Stimulated activated naive CD8-positive, alpha-beta T cell treated with anti-CD3 and anti-CD28 coated beads, Interleukin-15, amount 100 ng/mL, for 72 hours (primary cell): Measurements from ENCODE around the gene ATP6V1D.
"Not testable (repeated sequence)": the region's sequence is repeated elsewhere in the genome, so short reads cannot be mapped to it uniquely, and the experiment has no call there.

Experiments used
- ATAC-seq: fragments of 150-1000 bp; cut with Tn5 transposase; 2 replicates; pipeline ENCODE4 v1.10.0; 2021; ENCODE audit warnings: mild to moderate bottlenecking, moderate library complexity
- DNase-seq, 2 donors: peaks; one replicate each; pipeline ENCODE4 v3.0.0; 2021 to 2022
- H3K27ac Mint-ChIP-seq, 2 donors: one replicate each; pipeline ENCODE4 v1.8.0; 2022; ENCODE audit warnings: mild to moderate bottlenecking in 2 of 2, mixed read lengths in 2 of 2, moderate library complexity in 2 of 2
- H3K27me3 Mint-ChIP-seq: one replicate; pipeline ENCODE4 v1.8.0; 2022; ENCODE audit warnings: mixed read lengths
- H3K4me1 Mint-ChIP-seq: one replicate; pipeline ENCODE4 v1.8.0; 2022; ENCODE audit warnings: mild to moderate bottlenecking, mixed read lengths
- H3K4me3 Mint-ChIP-seq, 2 donors: one replicate each; pipeline ENCODE4 v1.8.0; 2022; ENCODE audit warnings: mild to moderate bottlenecking in 2 of 2, mixed read lengths in 2 of 2, moderate library complexity in 1 of 2
- H3K9me3 Mint-ChIP-seq, 2 donors: one replicate each; pipeline ENCODE4 v1.8.0; 2022; ENCODE audit warnings: mixed read lengths in 2 of 2

Gene ATP6V1D

DNA sequence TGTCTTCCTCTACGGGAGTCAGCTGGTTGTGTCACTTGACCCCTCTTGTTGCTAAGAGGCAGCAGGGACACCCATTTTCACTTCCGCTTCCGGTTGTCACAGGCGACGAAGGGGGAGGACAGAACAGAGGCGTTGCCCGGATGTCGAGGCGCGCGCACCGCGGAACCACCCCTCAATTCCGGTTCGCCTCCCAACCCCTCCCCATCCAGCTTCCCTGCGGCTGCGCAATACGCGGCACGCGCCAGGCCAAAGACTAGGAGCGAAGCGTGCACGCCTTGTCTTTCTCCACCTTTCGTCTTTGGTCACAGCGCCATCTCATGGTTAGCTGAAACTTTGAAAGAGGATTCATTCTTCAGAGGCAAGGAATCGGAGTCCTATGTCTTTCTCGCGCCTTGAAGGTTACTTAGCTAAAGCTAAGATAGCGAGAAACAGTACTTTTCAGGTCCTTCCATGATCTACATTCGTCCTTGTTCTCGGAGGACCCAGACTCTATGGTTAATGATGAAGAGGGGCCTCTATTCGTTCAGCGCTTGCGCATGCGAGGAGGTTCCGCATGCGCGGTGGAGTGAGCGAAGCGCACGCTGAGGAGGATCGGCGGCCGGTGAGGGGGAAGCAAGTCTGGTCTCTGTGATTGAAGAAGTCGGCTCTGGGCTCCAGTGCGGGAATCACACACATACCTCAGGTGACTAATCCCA is at the start of gene ATP6V1D, which contains the start of gene EIF2S1:
ATP6V1D (minus strand) TSS at position 30 of the 695 bp plus-strand sequence. CDS start 106 bp downstream, outside the sequence.
EIF2S1 (plus strand) TSS at position 554 of the 695 bp plus-strand sequence. CDS start 4,440 bp downstream, outside the sequence.
- DNase-seq (peak; percentile 99 to 100), ATAC-seq (peak; percentile 95)
- H3K9me3 Mint-ChIP-seq = no peaks in the 10 kb centered on the region
- H3K27me3 Mint-ChIP-seq = no peaks in the 10 kb centered on the region
- H3K4me3 Mint-ChIP-seq = peak within 1 kb of the TSS; percentile 95 to 96
- peak within 1 kb of the TSS; percentile 97 to 99 for H3K27ac Mint-ChIP-seq
- H3K4me1 Mint-ChIP-seq = peaks cover 61% of the 10 kb centered on the region

DNA sequence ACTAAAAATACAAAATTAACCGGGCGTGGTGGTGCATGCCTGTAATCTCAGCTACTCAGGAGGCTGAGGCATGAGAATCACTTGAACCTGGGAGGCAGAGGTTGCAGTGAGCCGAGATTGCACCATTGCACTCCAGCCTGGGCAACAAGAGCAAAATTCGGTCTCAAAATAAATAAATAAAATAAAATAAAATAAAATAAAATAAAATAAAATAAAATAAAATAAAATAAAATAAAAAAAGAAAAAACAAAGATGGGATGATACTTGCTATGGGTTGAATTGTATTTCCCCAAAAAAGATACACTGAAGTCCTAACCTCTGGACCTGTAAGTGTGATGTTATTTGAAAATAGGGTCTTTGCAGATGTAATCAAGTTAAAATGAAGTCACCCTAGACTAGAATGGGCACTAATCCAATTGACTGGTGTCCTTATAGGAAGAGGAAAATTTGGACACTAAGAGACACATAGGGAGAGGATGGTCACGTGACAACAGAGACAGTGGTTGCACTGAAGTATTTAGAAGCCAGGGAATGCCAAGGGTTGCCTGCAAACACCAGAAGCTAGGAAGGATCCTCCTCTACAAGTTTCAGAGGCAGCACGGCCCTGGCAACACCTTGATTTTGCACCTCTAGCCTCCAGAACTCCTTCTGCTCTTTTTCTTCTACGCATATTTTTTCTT is 48.7 kb upstream of the ATP6V1D start:
- not testable (repeated sequence) for ATAC-seq, H3K9me3 Mint-ChIP-seq
- peaks cover 20% of the 10 kb centered on the region for H3K4me1 Mint-ChIP-seq

DNA sequence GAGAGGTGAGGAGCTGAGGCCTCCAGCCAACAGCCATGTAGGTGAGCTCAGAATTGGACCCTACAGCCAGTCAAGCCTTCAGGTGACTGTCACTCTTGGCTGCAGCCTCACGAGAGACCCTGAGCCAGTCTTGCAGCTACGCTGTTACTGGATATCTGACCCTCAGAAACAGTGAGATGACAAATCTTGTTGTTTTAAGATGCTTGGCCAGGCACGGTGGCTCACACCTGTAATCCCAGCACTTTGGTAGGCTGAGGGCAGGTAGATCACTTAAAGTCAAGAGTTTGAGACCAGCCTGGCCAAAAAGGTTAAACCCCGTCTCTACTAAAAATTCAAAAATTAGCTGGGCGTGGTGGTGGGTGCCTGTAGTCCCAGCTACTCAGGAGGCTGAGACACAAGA is 46.2 kb upstream of the ATP6V1D start:
- no peaks in the 10 kb centered on the region for H3K4me1 Mint-ChIP-seq
- ATAC-seq (no peak), DNase-seq (no peak)
- no peak overlapping the region for H3K27ac Mint-ChIP-seq
- no peak overlapping the region for H3K4me3 Mint-ChIP-seq
- H3K9me3 Mint-ChIP-seq = no peaks in the 10 kb centered on the region
- H3K27me3 Mint-ChIP-seq = no peaks in the 10 kb centered on the region

More for the DNA sequence above, 48.7 kb upstream of the ATP6V1D start:
- H3K27ac Mint-ChIP-seq, DNase-seq, H3K4me3 Mint-ChIP-seq: not testable (repeated sequence)
- peaks cover 14% of the 10 kb centered on the region for H3K27me3 Mint-ChIP-seq

DNA sequence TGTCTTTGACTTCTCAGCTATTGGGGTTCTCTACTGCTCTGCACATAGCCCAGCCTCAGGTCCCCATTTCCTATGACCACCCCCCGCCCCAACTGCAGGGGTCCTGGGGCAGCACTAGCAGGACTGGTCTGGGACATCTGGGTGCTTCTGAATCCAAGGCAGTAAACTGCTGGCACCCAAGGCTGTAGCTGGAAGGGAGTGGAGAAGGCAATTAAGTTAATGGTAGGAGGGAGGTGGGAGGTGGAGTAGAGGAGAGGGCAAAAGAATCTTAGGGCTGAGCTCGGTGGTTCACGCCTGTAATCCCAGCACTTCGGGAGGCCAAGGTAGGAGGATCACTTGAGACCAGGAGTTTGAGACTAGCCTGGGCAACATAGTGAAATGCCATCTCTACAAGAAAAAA is 40.8 kb upstream of the ATP6V1D start:
- DNase-seq = no peak
- Mint-ChIP-seq H3K4me1 (no peaks in the 10 kb centered on the region), H3K27me3 (no peaks in the 10 kb centered on the region), H3K27ac (no peak overlapping the region), H3K9me3 (no peaks in the 10 kb centered on the region), H3K4me3 (no peak overlapping the region)
- ATAC-seq = no peak

DNA sequence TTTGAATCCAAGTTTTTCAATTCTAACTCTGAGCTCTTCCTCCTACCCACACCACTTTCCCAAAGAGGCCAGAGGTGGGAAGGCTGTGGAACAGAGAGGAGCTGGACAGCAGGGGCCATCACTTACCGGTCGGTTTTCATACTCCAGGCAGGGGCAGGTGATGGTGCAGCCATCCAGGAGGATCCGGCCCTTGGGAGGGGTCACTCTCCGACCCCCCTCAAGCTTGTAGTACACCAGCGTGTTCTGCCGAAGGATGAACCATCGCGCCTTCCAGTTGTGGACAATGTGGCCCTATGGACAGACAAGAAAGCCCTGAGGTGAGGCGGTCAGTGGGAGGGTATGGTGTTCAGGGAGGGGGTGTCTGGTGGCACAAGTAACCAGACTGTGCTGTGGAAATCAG is 37.9 kb upstream of the ATP6V1D start:
- H3K4me1 Mint-ChIP-seq = no peaks in the 10 kb centered on the region
- no peaks in the 10 kb centered on the region for H3K9me3 Mint-ChIP-seq
- DNase-seq (no peak), ATAC-seq (no peak)
- H3K27ac Mint-ChIP-seq = no peak overlapping the region
- H3K27me3 Mint-ChIP-seq = no peaks in the 10 kb centered on the region
- H3K4me3 Mint-ChIP-seq = no peak overlapping the region

DNA sequence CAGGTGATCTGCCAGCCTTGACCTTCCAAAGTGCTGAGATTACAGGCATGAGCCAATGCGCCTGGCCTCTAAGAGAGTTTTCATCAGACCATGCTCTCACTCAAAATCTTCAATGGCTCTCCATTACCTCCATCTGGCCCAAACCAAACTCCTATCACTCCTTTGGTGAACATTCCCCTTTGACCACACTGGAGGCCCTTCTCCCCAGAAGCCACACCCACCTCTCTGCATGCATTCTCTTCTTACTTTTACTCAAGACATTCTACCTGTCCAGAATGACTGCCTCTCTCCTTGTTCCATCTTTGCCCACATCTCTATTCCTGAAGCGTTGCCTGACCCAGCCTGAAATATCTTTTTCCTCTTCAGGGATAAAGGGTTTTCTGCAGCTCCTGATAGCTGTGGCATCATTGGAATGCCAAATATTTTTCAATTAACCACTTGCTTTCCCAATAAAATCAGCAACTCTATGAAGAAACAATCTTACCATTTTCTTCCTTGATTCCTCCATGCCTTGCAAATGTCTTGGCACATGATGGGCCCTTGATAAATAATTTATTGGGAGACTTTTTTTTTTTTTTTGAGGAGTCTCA is 36.9 kb upstream of the ATP6V1D start:
- Mint-ChIP-seq H3K9me3 (no peaks in the 10 kb centered on the region), H3K27me3 (no peaks in the 10 kb centered on the region), H3K4me1 (no peaks in the 10 kb centered on the region), H3K4me3 (no peak overlapping the region), H3K27ac (no peak overlapping the region)
- DNase-seq = no peak
- ATAC-seq = no peak

DNA sequence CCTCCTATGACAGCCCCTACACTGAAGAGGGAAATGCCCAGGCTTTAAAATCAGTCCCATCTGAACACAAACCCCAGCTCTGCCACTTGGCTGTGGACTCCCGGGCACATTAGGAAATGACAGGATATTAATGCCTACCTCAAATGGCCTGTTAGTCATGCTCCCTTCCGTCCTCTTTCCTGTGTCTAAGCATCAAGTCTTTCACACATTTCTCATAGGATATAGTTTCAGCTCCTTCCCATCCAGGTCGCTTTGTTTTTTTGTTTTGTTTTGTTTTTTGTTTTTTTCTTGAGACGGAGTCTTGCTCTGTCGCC is 36.2 kb upstream of the ATP6V1D start:
- no peaks in the 10 kb centered on the region for H3K4me1 Mint-ChIP-seq
- no peak overlapping the region for H3K27ac Mint-ChIP-seq
- H3K9me3 Mint-ChIP-seq = no peaks in the 10 kb centered on the region
- no peak overlapping the region for H3K4me3 Mint-ChIP-seq
- DNase-seq = no peak
- ATAC-seq = no peak
- H3K27me3 Mint-ChIP-seq = no peaks in the 10 kb centered on the region

DNA sequence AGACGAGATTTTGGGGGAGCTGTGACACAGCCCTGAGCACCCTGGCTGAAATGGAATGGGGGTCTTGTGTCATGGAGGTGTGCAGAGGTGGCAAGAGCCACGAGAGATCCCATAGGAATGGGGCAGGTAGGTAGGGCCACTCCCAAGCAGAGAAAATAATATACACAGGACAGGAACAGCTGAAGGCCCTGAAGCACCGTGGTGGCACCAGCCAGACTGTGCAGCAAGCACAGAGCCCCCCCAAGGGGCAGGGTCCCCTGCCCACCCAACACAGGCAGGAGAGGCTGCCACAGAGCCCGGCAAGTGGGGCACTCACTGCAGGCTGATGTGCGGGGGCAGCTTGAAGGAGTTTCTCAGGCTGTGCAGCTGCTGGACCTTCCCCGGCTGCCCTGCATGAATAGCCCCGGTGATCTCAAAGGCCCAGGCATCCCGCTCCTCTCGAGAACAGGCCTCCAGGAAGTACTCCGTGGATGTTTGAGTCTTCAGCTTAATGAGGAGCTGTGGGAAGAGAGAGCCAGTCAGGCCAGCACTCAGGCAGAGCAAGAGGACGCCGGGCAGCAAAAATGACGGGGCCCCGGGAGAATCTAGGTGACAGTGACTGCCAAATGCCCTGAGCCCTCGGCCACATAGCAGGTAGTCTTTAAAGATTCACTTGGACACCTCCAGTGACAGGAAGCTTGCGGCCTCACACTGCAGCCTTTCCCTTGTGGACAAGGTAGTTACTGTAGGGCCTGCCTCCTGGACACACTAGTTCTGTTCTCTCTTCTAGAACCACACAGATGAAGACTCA is 35.7 kb upstream of the ATP6V1D start:
- ATAC-seq (no peak), DNase-seq (no peak)
- no peak overlapping the region for H3K4me3 Mint-ChIP-seq
- H3K27me3 Mint-ChIP-seq = no peaks in the 10 kb centered on the region
- H3K9me3 Mint-ChIP-seq = no peaks in the 10 kb centered on the region
- H3K4me1 Mint-ChIP-seq = no peaks in the 10 kb centered on the region
- no peak overlapping the region for H3K27ac Mint-ChIP-seq

DNA sequence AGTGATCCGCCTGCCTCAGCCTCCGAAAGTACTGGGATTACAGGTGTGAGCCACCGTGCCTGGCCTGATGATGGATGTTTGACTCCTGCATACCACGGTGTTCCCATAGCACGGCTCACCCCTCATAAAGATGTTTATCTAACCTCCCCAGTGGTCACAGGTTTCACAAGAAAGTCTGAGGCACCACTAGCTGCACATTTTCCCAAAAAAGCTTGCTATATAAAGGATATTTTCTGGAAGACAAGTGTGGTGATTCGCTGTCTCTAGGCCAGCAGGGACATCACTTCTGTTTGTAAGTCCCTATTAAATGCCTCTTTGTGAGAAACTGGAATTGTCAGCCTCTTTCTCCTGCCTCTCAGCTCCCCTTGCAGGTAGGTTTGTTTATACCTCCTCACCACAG is 34.1 kb upstream of the ATP6V1D start:
- no peaks in the 10 kb centered on the region for H3K27me3 Mint-ChIP-seq
- H3K9me3 Mint-ChIP-seq = no peaks in the 10 kb centered on the region

DNA sequence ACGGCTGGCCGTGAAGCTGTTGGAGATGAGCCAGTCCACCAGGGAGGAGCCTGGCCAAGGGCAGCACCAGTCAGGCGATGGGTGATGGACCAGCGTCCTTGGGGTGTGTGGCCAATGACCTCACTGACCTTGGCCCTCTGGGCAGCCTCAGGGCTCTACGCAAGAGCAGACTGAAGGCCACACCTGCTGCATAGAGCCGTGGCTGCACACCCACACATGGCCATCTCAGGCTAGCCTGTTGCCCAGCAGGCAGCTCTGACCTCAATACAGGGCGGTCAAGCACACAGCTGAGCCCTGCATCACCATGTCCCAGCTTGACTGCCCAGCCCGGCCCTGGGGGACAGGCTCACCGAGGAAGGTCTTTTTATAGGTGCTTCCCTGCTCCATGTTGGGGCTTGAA is 33.2 kb upstream of the ATP6V1D start:
- H3K9me3 Mint-ChIP-seq = no peaks in the 10 kb centered on the region
- H3K27ac Mint-ChIP-seq = no peak overlapping the region
- no peak for ATAC-seq
- no peaks in the 10 kb centered on the region for H3K4me1 Mint-ChIP-seq
- no peaks in the 10 kb centered on the region for H3K27me3 Mint-ChIP-seq
- no peak overlapping the region for H3K4me3 Mint-ChIP-seq
- DNase-seq = no peak

More for the DNA sequence above, 34.1 kb upstream of the ATP6V1D start:
- H3K27ac Mint-ChIP-seq = peak overlapping the region in 1 of 2 donors; percentile 19
- H3K4me3 Mint-ChIP-seq = no peak overlapping the region
- no peak for ATAC-seq
- no peaks in the 10 kb centered on the region for H3K4me1 Mint-ChIP-seq
- DNase-seq = no peak

DNA sequence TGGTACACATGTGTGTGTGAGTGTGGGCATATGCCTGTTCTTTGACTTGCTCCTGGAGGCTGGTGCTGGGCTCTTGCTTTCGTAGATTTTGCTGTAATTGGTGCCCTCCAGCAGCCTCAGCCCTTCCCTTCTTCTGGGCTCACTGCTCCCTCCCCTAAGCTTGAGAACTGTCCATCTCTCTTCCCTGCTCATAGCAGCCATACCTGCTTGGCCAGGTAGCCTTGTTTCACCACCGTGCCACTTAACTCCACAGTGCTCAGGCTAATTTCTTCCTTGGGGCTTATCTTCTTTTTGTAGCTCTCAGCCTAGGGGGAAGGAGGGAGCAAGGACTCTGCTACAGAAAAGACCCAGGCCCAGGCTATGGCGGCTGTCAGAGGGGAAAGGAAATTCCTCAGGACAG is 32.5 kb upstream of the ATP6V1D start:
- ATAC-seq = no peak
- Mint-ChIP-seq H3K27ac (no peak overlapping the region), H3K4me3 (no peak overlapping the region)

DNA sequence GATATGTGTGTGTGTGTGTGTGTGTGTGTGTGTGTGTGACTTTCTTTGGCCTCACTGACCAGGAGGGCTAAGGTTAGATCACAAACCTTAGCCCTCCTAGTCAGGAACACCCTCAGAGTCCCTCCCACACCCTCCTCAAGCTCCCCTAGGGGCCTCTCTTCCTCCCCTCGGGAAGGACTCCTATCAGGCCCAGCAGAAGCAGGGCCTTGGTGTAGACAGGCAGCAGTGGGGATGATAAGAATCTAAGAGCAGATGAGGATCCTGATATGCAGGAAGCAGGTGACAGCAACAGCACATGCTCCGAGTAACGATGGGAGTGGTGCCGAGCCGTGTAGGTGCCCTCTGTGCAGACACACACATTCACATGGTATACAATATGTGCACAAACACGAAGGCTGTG is 31.7 kb upstream of the ATP6V1D start:
- Mint-ChIP-seq H3K4me1 (no peaks in the 10 kb centered on the region), H3K4me3 (no peak overlapping the region), H3K27ac (peak overlapping the region in 1 of 2 donors; percentile 55), H3K27me3 (no peaks in the 10 kb centered on the region), H3K9me3 (no peaks in the 10 kb centered on the region)
- DNase-seq = no peak
- no peak for ATAC-seq

More for the DNA sequence above, 32.5 kb upstream of the ATP6V1D start:
- Mint-ChIP-seq H3K9me3 (no peaks in the 10 kb centered on the region), H3K4me1 (no peaks in the 10 kb centered on the region), H3K27me3 (no peaks in the 10 kb centered on the region)
- DNase-seq = no peak

DNA sequence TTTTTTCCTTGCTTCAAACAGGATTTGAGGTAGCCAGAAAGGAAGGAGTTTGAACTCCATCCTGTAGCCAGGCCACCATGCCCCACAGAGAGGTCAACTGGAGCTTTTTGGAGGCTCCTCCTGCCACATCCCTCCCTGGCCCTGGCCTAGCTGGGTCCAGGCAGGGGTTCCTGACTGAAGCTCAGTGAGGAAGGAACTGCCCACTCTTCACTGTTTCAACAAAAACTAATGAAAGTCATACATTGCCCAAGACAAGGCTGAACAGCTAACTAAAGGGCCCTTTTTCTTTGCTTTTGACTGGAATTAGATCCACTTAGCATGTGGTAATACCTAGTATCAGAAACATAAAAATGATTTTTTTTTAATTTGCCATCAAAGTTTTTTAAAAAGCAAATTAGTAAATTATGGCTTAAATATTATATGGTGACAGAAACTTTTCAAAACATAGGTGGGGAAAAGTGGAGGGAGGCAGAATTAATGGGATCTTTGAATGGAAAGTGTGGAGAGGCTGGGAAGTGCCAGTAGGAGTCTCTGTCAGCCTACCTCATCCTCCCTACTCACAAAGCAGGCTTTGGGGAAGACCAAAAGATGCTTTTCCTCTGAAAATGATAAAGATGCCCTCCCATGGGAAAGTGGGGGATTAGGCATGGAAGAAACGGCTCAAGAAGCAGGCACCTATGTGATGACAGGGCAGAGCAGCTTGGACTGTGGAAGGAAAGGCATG is 30.4 kb upstream of the ATP6V1D start:
- no peak for DNase-seq
- Mint-ChIP-seq H3K4me3 (no peak overlapping the region), H3K27me3 (no peaks in the 10 kb centered on the region), H3K9me3 (no peaks in the 10 kb centered on the region), H3K27ac (no peak overlapping the region), H3K4me1 (no peaks in the 10 kb centered on the region)
- ATAC-seq = no peak

DNA sequence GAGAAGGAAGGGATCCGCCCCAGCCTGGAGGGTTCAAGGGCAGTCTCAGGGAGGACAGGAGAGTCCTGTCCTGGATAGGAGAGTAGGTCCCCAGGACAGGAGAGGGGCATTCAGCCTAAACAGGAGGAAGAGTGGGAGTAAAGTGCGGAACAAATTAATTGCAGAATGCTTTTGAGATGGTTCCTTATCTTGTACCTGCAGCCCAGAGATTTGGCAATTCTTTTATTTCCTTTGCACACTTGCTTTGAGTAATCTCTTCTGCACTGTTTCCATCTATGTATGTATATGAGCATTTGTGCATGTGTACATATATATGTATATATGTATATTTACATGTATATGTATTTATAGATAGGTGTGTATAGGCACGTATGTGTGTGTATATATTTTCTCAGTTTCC is 29.7 kb upstream of the ATP6V1D start:
- no peak overlapping the region for H3K4me3 Mint-ChIP-seq
- DNase-seq (no peak), ATAC-seq (no peak)
- H3K4me1 Mint-ChIP-seq = no peaks in the 10 kb centered on the region
- H3K27me3 Mint-ChIP-seq = no peaks in the 10 kb centered on the region
- H3K27ac Mint-ChIP-seq = peak overlapping the region; percentile 38 to 85
- H3K9me3 Mint-ChIP-seq = no peaks in the 10 kb centered on the region

DNA sequence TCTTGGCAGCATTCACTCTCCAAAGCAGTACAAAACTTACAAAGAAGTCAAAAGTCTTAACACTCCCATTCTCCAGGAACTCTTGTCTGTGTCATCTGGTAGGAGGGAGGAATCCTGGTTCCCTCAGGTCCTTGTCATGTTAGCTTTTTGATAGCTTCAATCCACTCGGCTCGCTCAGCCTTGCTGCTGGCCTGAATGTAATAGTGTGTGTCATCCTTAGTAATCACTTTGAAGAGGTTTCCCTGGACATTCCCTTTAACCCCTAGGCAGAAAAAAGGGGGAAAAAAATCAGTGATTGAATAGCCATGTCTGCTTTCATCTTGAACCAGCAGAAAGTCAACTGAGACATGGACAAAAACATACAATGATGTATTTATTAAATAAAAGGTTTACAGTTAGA is 27.6 kb upstream of the ATP6V1D start:
- no peak overlapping the region for H3K27ac Mint-ChIP-seq
- H3K4me3 Mint-ChIP-seq = no peak overlapping the region
- no peaks in the 10 kb centered on the region for H3K9me3 Mint-ChIP-seq
- no peaks in the 10 kb centered on the region for H3K27me3 Mint-ChIP-seq
- peaks cover 5% of the 10 kb centered on the region for H3K4me1 Mint-ChIP-seq
- no peak for DNase-seq
- no peak for ATAC-seq
